B cell (primary cell): ENCODE measurements around the gene ZFP91. TPM values are rescaled to one million over a fixed set of nuclear protein-coding genes. Genes with fewer than 3 reads are reported as not detected.

Experiments used
- ATAC-seq: fragments of 200-7000 bp; cut with Tn5 transposase; one replicate; pipeline ENCODE4 v1.10.0; 2021; ENCODE audit warnings: low read depth, mild to moderate bottlenecking, moderate number of reproducible peaks, moderate library complexity
- CTCF ChIA-PET: fragments of 350-600 bp; sonication (Branson Sonifier 250); formaldehyde crosslinking; loops from one replicate; lab custom pipeline; 2021; ENCODE audit warnings: antibody characterized with exemption, inconsistent platforms; lab: Charles Lee
- POLR2A ChIA-PET: fragments of 350-600 bp; sonication (Branson Sonifier 250); formaldehyde crosslinking; loops from one replicate; lab custom pipeline; 2021; ENCODE audit warnings: antibody characterized with exemption; lab: Charles Lee
- DNase-seq: peaks from one replicate; pipeline ENCODE4 v3.0.0; 2013
- H2AFZ ChIP-seq: 2 replicates; pipeline ENCODE4 v1.6.1; 2012; ENCODE audit warnings: mild to moderate bottlenecking, low read depth, low read length; ENCODE audit not compliant: insufficient read depth, poor library complexity, severe bottlenecking
- H3K27ac ChIP-seq, 2 donors: 1 replicate in 1 of 2; 2 replicates in 1 of 2; pipeline ENCODE4 v1.5.1; 2012 to 2013; ENCODE audit warnings: low read length in 2 of 2, mild to moderate bottlenecking in 2 of 2, moderate library complexity in 1 of 2
- H3K27me3 ChIP-seq, 4 experiments: fragments of 200-600 bp in 1 of 4; sonication (generic) in 1 of 4; replicated peaks in 1 of 4; 1 replicate in 2 of 4; 2 replicates in 2 of 4; pipeline versions ENCODE4 v1.6.1 to v1.7.0; 2013 to 2016; ENCODE audit warnings: low read length in 3 of 4, mild to moderate bottlenecking in 2 of 4, mixed read lengths in 1 of 4, moderate library complexity in 1 of 4; ENCODE audit not compliant: insufficient read depth in 4 of 4, control insufficient read depth in 3 of 4; ENCODE audit errors: control extremely low read depth in 1 of 4
- H3K36me3 ChIP-seq, 2 experiments: replicated peaks in 1 of 2; 1 replicate in 1 of 2; 2 replicates in 1 of 2; pipeline versions ENCODE4 v1.6.1 to v1.7.1; 2013; ENCODE audit warnings: low read length in 1 of 2; ENCODE audit not compliant: insufficient read depth in 2 of 2, control insufficient read depth in 1 of 2; ENCODE audit errors: control extremely low read depth in 1 of 2, extremely low read depth in 1 of 2
- H3K4me1 ChIP-seq, 2 donors: fragments of 200-600 bp in 1 of 2; sonication (generic) in 1 of 2; 1 replicate in 1 of 2; 2 replicates in 1 of 2; pipeline versions ENCODE4 v1.5.1 to v1.6.1; 2013 to 2017; ENCODE audit warnings: low read length in 2 of 2; ENCODE audit not compliant: control insufficient read depth in 2 of 2, insufficient read depth in 2 of 2
- H3K4me2 ChIP-seq: replicated peaks from 2 replicates; pipeline ENCODE3; 2012; ENCODE audit warnings: mild to moderate bottlenecking, low read depth, low read length; ENCODE audit not compliant: poor library complexity, severe bottlenecking
- H3K4me3 ChIP-seq, 5 experiments: fragments of 200-600 bp in 1 of 5; sonication (generic) in 1 of 5; 1 replicate in 3 of 5; 2 replicates in 2 of 5; pipeline versions ENCODE4 v1.5.1 to v1.7.0; 2011 to 2016; ENCODE audit warnings: low read length in 4 of 5, mild to moderate bottlenecking in 4 of 5, low read depth in 2 of 5, control low read depth in 1 of 5, moderate library complexity in 1 of 5; ENCODE audit not compliant: insufficient read depth in 1 of 5; ENCODE audit errors: control extremely low read depth in 1 of 5, extremely low read depth in 1 of 5
- H3K79me2 ChIP-seq: fragments of 200-600 bp; sonication (generic); one replicate; pipeline ENCODE4 v1.6.0; 2016; ENCODE audit warnings: low read length; ENCODE audit not compliant: control insufficient read depth, insufficient read depth
- H3K9ac ChIP-seq: fragments of 200-600 bp; sonication (generic); 2 replicates; pipeline ENCODE4 v1.6.1; 2017; ENCODE audit warnings: mild to moderate bottlenecking, low read length, moderate library complexity
- H3K9me3 ChIP-seq, 3 donors: one replicate each; pipeline versions ENCODE4 v1.6.1 to v1.7.1; 2013; ENCODE audit warnings: low read length in 2 of 3; ENCODE audit not compliant: control insufficient read depth in 2 of 3, insufficient read depth in 1 of 3; ENCODE audit errors: control extremely low read depth in 1 of 3
- H4K20me1 ChIP-seq: 2 replicates; pipeline ENCODE4 v1.6.0; 2012; ENCODE audit warnings: mild to moderate bottlenecking, low read length; ENCODE audit not compliant: insufficient read depth, control insufficient read depth, poor library complexity, severe bottlenecking
- H3K27ac Mint-ChIP-seq: one replicate; pipeline ENCODE4 v1.8.0; 2021; ENCODE audit warnings: mixed read lengths
- H3K27me3 Mint-ChIP-seq: one replicate; pipeline ENCODE4 v1.8.0; 2021; ENCODE audit warnings: mixed read lengths
- H3K4me1 Mint-ChIP-seq: one replicate; pipeline ENCODE4 v1.8.0; 2021; ENCODE audit warnings: mixed read lengths
- H3K4me3 Mint-ChIP-seq: one replicate; pipeline ENCODE4 v1.8.0; 2021; ENCODE audit warnings: mixed read lengths
- H3K9me3 Mint-ChIP-seq: one replicate; pipeline ENCODE4 v1.8.0; 2022; ENCODE audit warnings: mixed read lengths; ENCODE audit not compliant: insufficient read depth
- EZH2 ChIP-seq: IDR thresholded peaks from 2 replicates; pipeline ENCODE4 v1.6.1; 2012; ENCODE audit warnings: borderline replicate concordance, low read depth, mild to moderate bottlenecking, moderate library complexity, low read length; ENCODE audit not compliant: insufficient read depth, poor library complexity, severe bottlenecking
- WGBS: methylation state at CpG from one replicate; pipeline ENCODE4 v1.1.5; 2013; ENCODE audit warnings: missing lambda C conversion rate; ENCODE audit not compliant: insufficient coverage; 5-methylcytosine and 5-hydroxymethylcytosine counted together
- intact Hi-C: fragments of 100-400 bp; cut with micrococcal nuclease; formaldehyde crosslinking; loops from one replicate; pipeline ENCODE4 v1.10.0; 2022
- polyA plus RNA-seq: library from polyadenylated mRNA; depleted of rRNA; stranded (reverse); fragments of >200 nt; gene quantifications from 2 replicates; pipeline ENCODE4 v1.2.3, GENCODE V29; 2012
- total RNA-seq, 2 donors: library from RNA; stranded (reverse); fragments of 120-200 nt in 1 of 2; gene quantifications; 1 replicate in 1 of 2; 2 replicates in 1 of 2; pipeline versions ENCODE4 v1.2.3 to v1.2.4, GENCODE V29; 2013 to 2022
- TF ChIP-seq, protein P1 (sequence below): fragments of 200-600 bp; IDR thresholded peaks from one replicate; pipeline ENCODE4 v1.8.0; 2022; ENCODE audit warnings: antibody characterized with exemption, mild to moderate bottlenecking

Gene ZFP91
- total and polyA plus RNA-seq, 2 donors (not counting 1 experiment from before 2014, with no cell fraction given), result 14.4 to 51.2 TPM

DNA sequence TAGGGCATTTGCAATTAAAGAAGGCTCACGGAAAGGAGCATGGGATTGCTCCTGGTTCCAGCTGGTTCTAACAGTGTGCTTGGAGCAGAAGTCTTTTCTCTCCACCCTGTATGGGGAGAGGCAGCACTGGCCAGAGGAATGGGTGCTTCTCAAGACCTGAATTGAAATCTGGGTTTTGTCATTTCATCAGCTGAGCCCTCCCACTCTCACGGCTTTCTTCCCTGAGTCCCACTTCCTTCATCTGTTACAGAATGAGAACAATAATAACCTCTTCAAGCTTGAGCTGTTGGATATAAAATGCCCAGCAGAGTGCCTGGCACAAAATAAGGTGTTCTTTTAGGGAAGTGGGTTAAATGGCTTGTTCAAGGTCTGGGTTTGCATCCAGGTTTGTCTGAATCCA is 60.8 kb downstream of the ZFP91 start:
- Mint-ChIP-seq H3K27ac (no peak overlapping the region), H3K9me3 (no peaks in the 10 kb centered on the region), H3K27me3 (peaks cover 6% of the 10 kb centered on the region), H3K4me3 (no peak overlapping the region), H3K4me1 (peaks cover 14% of the 10 kb centered on the region)
- no peaks in the 10 kb centered on the region for H3K27me3 ChIP-seq
- DNase-seq (no peak), ATAC-seq (no peak)
- POLR2A ChIA-PET, result no interaction called here
- no peak overlapping the region for H3K4me2 ChIP-seq
- H3K36me3 ChIP-seq, result no peaks in the 10 kb centered on the region
- no peak overlapping the region for H3K4me3 ChIP-seq
- no peak overlapping the region for H3K9ac ChIP-seq
- intact Hi-C loops, result no loop called here
- no CpG with 5 or more reads among the region's 2 CpGs for WGBS
- CTCF ChIA-PET, result interaction anchor here (1.0 to 5.3 kb wide), 5 partner anchors 11 to 496 kb away, joined by 3 to 25 read pairs (median 4); no protein-coding TSS in a partner anchor
- H3K79me2 ChIP-seq, result no peaks in the 10 kb centered on the region
- H3K4me1 ChIP-seq, result peaks cover 10 to 12% of the 10 kb centered on the region in 2 donors
- no peak overlapping the region for H2AFZ ChIP-seq
- no peak overlapping the region for H3K27ac ChIP-seq
- no peaks in the 10 kb centered on the region for H3K9me3 ChIP-seq
- no peaks in the 10 kb centered on the region for H4K20me1 ChIP-seq
- no peak for TF ChIP-seq EZH2
- TF ChIP-seq, protein P1, sequence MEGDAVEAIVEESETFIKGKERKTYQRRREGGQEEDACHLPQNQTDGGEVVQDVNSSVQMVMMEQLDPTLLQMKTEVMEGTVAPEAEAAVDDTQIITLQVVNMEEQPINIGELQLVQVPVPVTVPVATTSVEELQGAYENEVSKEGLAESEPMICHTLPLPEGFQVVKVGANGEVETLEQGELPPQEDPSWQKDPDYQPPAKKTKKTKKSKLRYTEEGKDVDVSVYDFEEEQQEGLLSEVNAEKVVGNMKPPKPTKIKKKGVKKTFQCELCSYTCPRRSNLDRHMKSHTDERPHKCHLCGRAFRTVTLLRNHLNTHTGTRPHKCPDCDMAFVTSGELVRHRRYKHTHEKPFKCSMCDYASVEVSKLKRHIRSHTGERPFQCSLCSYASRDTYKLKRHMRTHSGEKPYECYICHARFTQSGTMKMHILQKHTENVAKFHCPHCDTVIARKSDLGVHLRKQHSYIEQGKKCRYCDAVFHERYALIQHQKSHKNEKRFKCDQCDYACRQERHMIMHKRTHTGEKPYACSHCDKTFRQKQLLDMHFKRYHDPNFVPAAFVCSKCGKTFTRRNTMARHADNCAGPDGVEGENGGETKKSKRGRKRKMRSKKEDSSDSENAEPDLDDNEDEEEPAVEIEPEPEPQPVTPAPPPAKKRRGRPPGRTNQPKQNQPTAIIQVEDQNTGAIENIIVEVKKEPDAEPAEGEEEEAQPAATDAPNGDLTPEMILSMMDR, result no peak

DNA sequence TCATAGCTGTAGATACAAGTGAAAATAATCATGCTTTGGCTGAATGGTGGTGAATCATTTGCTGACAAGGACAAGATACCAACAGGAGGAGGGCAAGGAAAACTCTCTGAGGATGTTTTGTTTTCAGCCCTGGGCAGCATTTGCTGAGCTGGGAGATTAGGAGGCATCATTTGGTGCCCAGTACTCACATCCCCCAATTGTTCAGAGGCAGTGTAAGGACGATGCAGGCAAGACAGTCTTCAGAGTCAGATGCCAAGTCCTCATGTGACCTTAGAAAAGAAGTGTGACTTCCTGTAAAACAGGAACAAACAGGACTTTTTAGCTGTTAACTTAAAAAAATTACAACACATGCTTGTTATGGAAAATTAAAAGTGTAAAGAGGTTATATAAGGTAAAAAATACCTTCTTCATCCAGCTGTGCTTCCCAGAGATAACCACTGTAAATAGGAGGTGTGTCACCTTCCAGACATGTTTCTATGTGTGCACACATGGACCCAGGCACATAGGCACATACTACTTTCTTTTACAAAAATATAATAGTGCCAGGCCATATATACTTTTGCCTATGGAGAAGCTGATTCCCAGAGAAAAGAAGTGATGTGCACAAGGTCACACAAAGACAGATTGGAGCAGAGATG is 61.6 kb downstream of the ZFP91 start:
- peaks cover 14% of the 10 kb centered on the region for H3K4me1 Mint-ChIP-seq
- ChIA-PET CTCF (interaction anchor here (0.7 to 5.3 kb wide), 5 partner anchors 8 to 412 kb away, joined by 3 to 25 read pairs (median 4); no protein-coding TSS in a partner anchor), POLR2A (no interaction called here)
- no peak overlapping the region for H3K4me3 Mint-ChIP-seq
- no peak for ATAC-seq
- Histone ChIP-seq H4K20me1 (no peaks in the 10 kb centered on the region), H3K36me3 (no peaks in the 10 kb centered on the region), H3K27ac (no peak overlapping the region), H3K9me3 (peaks cover 0 to 3% (median 3%) of the 10 kb centered on the region in 3 donors), H2AFZ (peak overlapping the region; percentile 48), H3K27me3 (no peaks in the 10 kb centered on the region), H3K79me2 (no peaks in the 10 kb centered on the region), H3K4me3 (no peak overlapping the region), H3K4me1 (peaks cover 10 to 12% of the 10 kb centered on the region in 2 donors), H3K9ac (peak overlapping the region; percentile 8), H3K4me2 (no peak overlapping the region)
- no CpG with 5 or more reads among the region's 1 CpG for WGBS
- H3K27ac Mint-ChIP-seq, result no peak overlapping the region
- H3K9me3 Mint-ChIP-seq, result peaks cover 2% of the 10 kb centered on the region
- no peak for DNase-seq
- no peak for TF ChIP-seq EZH2
- TF ChIP-seq, protein P1, result no peak
- H3K27me3 Mint-ChIP-seq, result peaks cover 6% of the 10 kb centered on the region
- intact Hi-C loops, result no loop called here
